HepG2 (cell line): ENCODE measurements around the gene WIZ.

ENCODE experiments used
- SMARCE1 ChIP-seq: fragments of 450-650 bp; IDR thresholded peaks from 2 replicates; pipeline ENCODE4 v1.6.1; 2017; ENCODE audit warnings: borderline replicate concordance
- TF ChIP-seq, protein P1 (sequence below): sonication (generic); formaldehyde crosslinking; IDR thresholded peaks from 2 replicates; pipeline ENCODE4 v1.5.0; 2020; ENCODE audit warnings: mild to moderate bottlenecking, missing genetic modification reagents, moderate library complexity

GRCh38 chr19:15426485-15427349 lies 23.0 kb downstream of the WIZ start:
- TF ChIP-seq SMARCE1 = no peak
- TF ChIP-seq, protein P1, sequence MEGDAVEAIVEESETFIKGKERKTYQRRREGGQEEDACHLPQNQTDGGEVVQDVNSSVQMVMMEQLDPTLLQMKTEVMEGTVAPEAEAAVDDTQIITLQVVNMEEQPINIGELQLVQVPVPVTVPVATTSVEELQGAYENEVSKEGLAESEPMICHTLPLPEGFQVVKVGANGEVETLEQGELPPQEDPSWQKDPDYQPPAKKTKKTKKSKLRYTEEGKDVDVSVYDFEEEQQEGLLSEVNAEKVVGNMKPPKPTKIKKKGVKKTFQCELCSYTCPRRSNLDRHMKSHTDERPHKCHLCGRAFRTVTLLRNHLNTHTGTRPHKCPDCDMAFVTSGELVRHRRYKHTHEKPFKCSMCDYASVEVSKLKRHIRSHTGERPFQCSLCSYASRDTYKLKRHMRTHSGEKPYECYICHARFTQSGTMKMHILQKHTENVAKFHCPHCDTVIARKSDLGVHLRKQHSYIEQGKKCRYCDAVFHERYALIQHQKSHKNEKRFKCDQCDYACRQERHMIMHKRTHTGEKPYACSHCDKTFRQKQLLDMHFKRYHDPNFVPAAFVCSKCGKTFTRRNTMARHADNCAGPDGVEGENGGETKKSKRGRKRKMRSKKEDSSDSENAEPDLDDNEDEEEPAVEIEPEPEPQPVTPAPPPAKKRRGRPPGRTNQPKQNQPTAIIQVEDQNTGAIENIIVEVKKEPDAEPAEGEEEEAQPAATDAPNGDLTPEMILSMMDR (CRISPR knock-in tag) = no peak
